ENCODE data around the gene ZNF500.
"Not testable (repeated sequence)": the region's sequence is repeated elsewhere in the genome, so short reads cannot be mapped to it uniquely, and the experiment has no call there.

ZNF500 gene

GRCh38 chr16:4796982-4797804, 30.2 kb upstream of the ZNF500 start:
- no peak for DNase-seq (ENCODE audit: low read depth)

GRCh38 chr16:4795828-4796572, 29.0 kb upstream of the ZNF500 start:
- DNase-seq (ENCODE audit: low read depth): no peak

GRCh38 chr16:4795181-4795827, 28.3 kb upstream of the ZNF500 start, which contains the start of gene SMIM22:
TSS of gene SMIM22 (plus strand) at chr16:4795369. CDS start at chr16:4795735, 366 bp downstream.
- no peak for DNase-seq (ENCODE audit: low read depth)

GRCh38 chr16:4792951-4793513, 26.1 kb upstream of the ZNF500 start:
- no peak for DNase-seq (ENCODE audit: low read depth)

GRCh38 chr16:4790871-4791270, 23.9 kb upstream of the ZNF500 start:
- DNase-seq (ENCODE audit: low read depth): no peak

GRCh38 chr16:4790261-4790660, 23.3 kb upstream of the ZNF500 start:
- no peak for DNase-seq (ENCODE audit: low read depth)

GRCh38 chr16:4788910-4789309, 21.9 kb upstream of the ZNF500 start:
- DNase-seq (ENCODE audit: low read depth): no peak

GRCh38 chr16:4788489-4788889, 21.5 kb upstream of the ZNF500 start:
- no peak for DNase-seq (ENCODE audit: low read depth)

- no peak for DNase-seq (ENCODE audit: low read depth)
These were observed 20.9 kb upstream of the ZNF500 start, which contains the start of gene SEPTIN12 for GRCh38 chr16:4787627-4788482. TSS of gene SEPTIN12 (minus strand) at chr16:4788345. CDS start at chr16:4787645, 700 bp downstream.

- DNase-seq (ENCODE audit: low read depth): no peak
These were observed 20.1 kb upstream of the ZNF500 start for GRCh38 chr16:4787068-4787467.

- DNase-seq (ENCODE audit: low read depth): no peak
These were observed 18.9 kb upstream of the ZNF500 start for GRCh38 chr16:4785758-4786433.

- DNase-seq (ENCODE audit: low read depth): not testable (repeated sequence)
These were observed 17.6 kb upstream of the ZNF500 start for GRCh38 chr16:4784444-4784987.

GRCh38 chr16:4783951-4784336, 17.0 kb upstream of the ZNF500 start:
- no peak for DNase-seq (ENCODE audit: low read depth)

GRCh38 chr16:4783251-4783950, 16.4 kb upstream of the ZNF500 start:
- no peak for DNase-seq (ENCODE audit: low read depth)

- no peak for DNase-seq (ENCODE audit: low read depth)
These were observed 13.3 kb upstream of the ZNF500 start for GRCh38 chr16:4780235-4780634.

GRCh38 chr16:4778050-4778392, 11.1 kb upstream of the ZNF500 start:
- DNase-seq (ENCODE audit: low read depth): no peak

GRCh38 chr16:4777339-4778049, 10.5 kb upstream of the ZNF500 start:
- no peak for DNase-seq (ENCODE audit: low read depth)

GRCh38 chr16:4776141-4776705, 9.3 kb upstream of the ZNF500 start:
- DNase-seq (ENCODE audit: low read depth): no peak

- DNase-seq (ENCODE audit: low read depth): no peak
These were observed 8.0 kb upstream of the ZNF500 start for GRCh38 chr16:4775005-4775404.
